Caco-2 (cell line): ENCODE measurements around the gene CLIC5. TPM values are rescaled to one million over a fixed set of nuclear protein-coding genes. Genes with fewer than 3 reads are reported as not detected.
A peak's percentile ranks its signal among the peaks of the same experiment; 100 is the strongest.

Experiments used
- BruUV-seq: library from RNA; stranded (reverse); fragments of 400-500 nt; replicated peaks from 2 replicates; lab custom pipeline; 2021; lab: Mats Ljungman, UMichigan
- CTCF ChIA-PET: fragments of 300-600 bp; sonication (Branson Sonifier 250); formaldehyde crosslinking; loops from one replicate; lab custom pipeline; 2022; ENCODE audit warnings: antibody characterized with exemption; lab: Charles Lee
- POLR2A ChIA-PET: fragments of 300-600 bp; sonication (Branson Sonifier 250); formaldehyde crosslinking; loops from one replicate; lab custom pipeline; 2022; ENCODE audit warnings: antibody characterized with exemption; lab: Charles Lee
- DNase-seq, 2 experiments: peaks; one replicate each; pipeline versions ENCODE4 v3.0.0 to v3.0.0-alpha.2; 2020 to 2022
- H3K27me3 ChIP-seq: replicated peaks from 2 replicates; pipeline ENCODE4 v1.6.0; 2011; ENCODE audit warnings: low read length; ENCODE audit not compliant: control insufficient read depth, insufficient read depth
- H3K36me3 ChIP-seq: 2 replicates; pipeline ENCODE4 v1.5.1; 2011; ENCODE audit warnings: low read length; ENCODE audit not compliant: control insufficient read depth, insufficient read depth
- H3K4me1 ChIP-seq: fragments of 250-450 bp; sonication (Bioruptor Pico); 2 replicates; pipeline ENCODE4 v1.5.1; 2020; ENCODE audit warnings: mild to moderate bottlenecking
- H3K4me3 ChIP-seq: 2 replicates; pipeline ENCODE4 v1.5.1; 2011; ENCODE audit warnings: low read depth, mild to moderate bottlenecking, control low read depth, low read length
- H3K9me3 ChIP-seq: fragments of 250-450 bp; sonication (Bioruptor Pico); 2 replicates; pipeline ENCODE4 v1.5.1; 2020; ENCODE audit warnings: mild to moderate bottlenecking, moderate library complexity
- H3K27ac Mint-ChIP-seq: one replicate; pipeline ENCODE4 v1.8.0; 2022; ENCODE audit warnings: mixed read lengths; ENCODE audit not compliant: unreplicated experiment
- H3K27me3 Mint-ChIP-seq: one replicate; pipeline ENCODE4 v1.8.0; 2022; ENCODE audit warnings: mixed read lengths; ENCODE audit not compliant: insufficient read depth, unreplicated experiment
- H3K36me3 Mint-ChIP-seq: one replicate; pipeline ENCODE4 v1.8.0; 2022; ENCODE audit warnings: mild to moderate bottlenecking, mixed read lengths; ENCODE audit not compliant: insufficient read depth, unreplicated experiment
- H3K4me1 Mint-ChIP-seq: one replicate; pipeline ENCODE4 v1.8.0; 2022; ENCODE audit warnings: low read depth, mixed read lengths; ENCODE audit not compliant: unreplicated experiment
- H3K4me3 Mint-ChIP-seq: one replicate; pipeline ENCODE4 v1.8.0; 2022; ENCODE audit warnings: mild to moderate bottlenecking, moderate library complexity, mixed read lengths; ENCODE audit not compliant: unreplicated experiment
- H3K9me3 Mint-ChIP-seq: one replicate; pipeline ENCODE4 v1.8.0; 2022; ENCODE audit warnings: mixed read lengths; ENCODE audit not compliant: unreplicated experiment
- intact Hi-C: fragments of 100-400 bp; cut with micrococcal nuclease; formaldehyde crosslinking; loops from one replicate; pipeline ENCODE4 v1.10.0; 2022; ENCODE audit not compliant: unreplicated experiment
- total RNA-seq: library from RNA; stranded (reverse); gene quantifications from 2 replicates; pipeline ENCODE4 v1.2.3, GENCODE V29; 2022
- TF ChIP-seq, protein P1 (sequence below), 2 experiments: fragments of 200-600 bp in 1 of 2; IDR thresholded peaks; 1 replicate in 1 of 2; 2 replicates in 1 of 2; pipeline versions ENCODE4 v1.5.1 to v1.8.0; 2011 to 2022; ENCODE audit warnings: antibody characterized with exemption in 1 of 2, control low read depth in 1 of 2, inconsistent platforms in 1 of 2, low read depth in 1 of 2, low read length in 1 of 2, mild to moderate bottlenecking in 1 of 2, moderate library complexity in 1 of 2; ENCODE audit not compliant: insufficient read depth in 1 of 2, severe bottlenecking in 1 of 2, unreplicated experiment in 1 of 2

The CLIC5 gene
- total RNA-seq, 1 experiment from 2014 or later: 15.1 TPM

DNA sequence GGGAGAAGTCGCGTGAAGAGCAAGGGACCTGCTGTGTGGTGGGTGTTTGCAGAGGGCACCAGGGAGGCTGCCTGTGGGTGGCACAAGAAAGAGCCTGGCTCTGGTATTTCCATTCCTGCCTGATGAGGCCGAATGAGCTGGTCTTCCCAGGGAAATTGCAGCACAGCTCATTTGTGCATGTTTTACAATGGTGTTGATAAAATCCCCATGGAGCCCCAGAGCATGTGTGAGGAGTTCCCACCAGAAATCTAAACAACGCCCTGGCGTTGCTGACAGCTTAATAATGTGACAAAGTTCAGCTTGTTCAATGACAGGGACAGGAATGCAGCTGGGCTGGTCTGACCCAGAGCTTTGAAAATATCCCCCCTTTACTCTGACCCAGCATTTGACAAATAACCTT is 135.5 kb downstream of the CLIC5 start:
- intact Hi-C loops: loop anchor here (1.0 to 2.0 kb wide), 3 partner anchors 37 to 71 kb away; no protein-coding TSS in a partner anchor
- Mint-ChIP-seq H3K4me3 (peak overlapping the region; percentile 50), H3K4me1 (peaks cover 23% of the 10 kb centered on the region), H3K9me3 (peaks cover 20% of the 10 kb centered on the region), H3K36me3 (no peaks in the 10 kb centered on the region), H3K27me3 (no peaks in the 10 kb centered on the region), H3K27ac (peak overlapping the region; percentile 96)
- TF ChIP-seq, protein P1, sequence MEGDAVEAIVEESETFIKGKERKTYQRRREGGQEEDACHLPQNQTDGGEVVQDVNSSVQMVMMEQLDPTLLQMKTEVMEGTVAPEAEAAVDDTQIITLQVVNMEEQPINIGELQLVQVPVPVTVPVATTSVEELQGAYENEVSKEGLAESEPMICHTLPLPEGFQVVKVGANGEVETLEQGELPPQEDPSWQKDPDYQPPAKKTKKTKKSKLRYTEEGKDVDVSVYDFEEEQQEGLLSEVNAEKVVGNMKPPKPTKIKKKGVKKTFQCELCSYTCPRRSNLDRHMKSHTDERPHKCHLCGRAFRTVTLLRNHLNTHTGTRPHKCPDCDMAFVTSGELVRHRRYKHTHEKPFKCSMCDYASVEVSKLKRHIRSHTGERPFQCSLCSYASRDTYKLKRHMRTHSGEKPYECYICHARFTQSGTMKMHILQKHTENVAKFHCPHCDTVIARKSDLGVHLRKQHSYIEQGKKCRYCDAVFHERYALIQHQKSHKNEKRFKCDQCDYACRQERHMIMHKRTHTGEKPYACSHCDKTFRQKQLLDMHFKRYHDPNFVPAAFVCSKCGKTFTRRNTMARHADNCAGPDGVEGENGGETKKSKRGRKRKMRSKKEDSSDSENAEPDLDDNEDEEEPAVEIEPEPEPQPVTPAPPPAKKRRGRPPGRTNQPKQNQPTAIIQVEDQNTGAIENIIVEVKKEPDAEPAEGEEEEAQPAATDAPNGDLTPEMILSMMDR (IDR thresholded peaks at IDR 0.05; ENCODE audit: insufficient read depth in 1 of 2, low read depth in 1 of 2, low read length in 1 of 2, severe bottlenecking in 1 of 2, unreplicated experiment in 1 of 2): peak in 1 of 2 experiments; percentile 35
- Histone ChIP-seq H3K9me3 (no peaks in the 10 kb centered on the region), H3K27me3 (no peaks in the 10 kb centered on the region), H3K4me3 (no peak overlapping the region), H3K36me3 (no peaks in the 10 kb centered on the region), H3K4me1 (peaks cover 41% of the 10 kb centered on the region)
- ChIA-PET POLR2A (interaction anchor here (0.7 to 1.5 kb wide), 3 partner anchors 36 to 502 kb away, joined by 3 to 9 read pairs (median 3); partner anchors contain the start of gene SUPT3H), CTCF (interaction anchor here (1.0 to 1.6 kb wide), 3 partner anchors 42 to 165 kb away, joined by 3 to 14 read pairs (median 3); no protein-coding TSS in a partner anchor)
- peak; percentile 88 to 93 for DNase-seq
- no TSS peak for BruUV-seq

GRCh38 chr6:45877970-45878590 is 137.6 kb downstream of the CLIC5 start:
- peaks cover 17% of the 10 kb centered on the region for H3K4me1 Mint-ChIP-seq
- H3K27ac Mint-ChIP-seq: peak overlapping the region; percentile 45
- Histone ChIP-seq H3K36me3 (no peaks in the 10 kb centered on the region), H3K4me3 (no peak overlapping the region), H3K4me1 (peaks cover 39% of the 10 kb centered on the region), H3K27me3 (no peaks in the 10 kb centered on the region), H3K9me3 (no peaks in the 10 kb centered on the region)
- no peak for DNase-seq
- H3K9me3 Mint-ChIP-seq: peaks cover 8% of the 10 kb centered on the region
- no peaks in the 10 kb centered on the region for H3K27me3 Mint-ChIP-seq
- POLR2A ChIA-PET: no interaction called here
- no peaks in the 10 kb centered on the region for H3K36me3 Mint-ChIP-seq
- TF ChIP-seq, protein P1 (IDR thresholded peaks at IDR 0.05; ENCODE audit: insufficient read depth in 1 of 2, low read depth in 1 of 2, low read length in 1 of 2, severe bottlenecking in 1 of 2, unreplicated experiment in 1 of 2): no peak
- no TSS peak for BruUV-seq
- CTCF ChIA-PET: no interaction called here
- no peak overlapping the region for H3K4me3 Mint-ChIP-seq
- intact Hi-C loops: no loop called here

- intact Hi-C loops: no loop called here
- no peak for DNase-seq
- TF ChIP-seq, protein P1 (IDR thresholded peaks at IDR 0.05; ENCODE audit: insufficient read depth in 1 of 2, low read depth in 1 of 2, low read length in 1 of 2, severe bottlenecking in 1 of 2, unreplicated experiment in 1 of 2): no peak
- H3K4me1 ChIP-seq: no peaks in the 10 kb centered on the region
- ChIA-PET CTCF (no interaction called here), POLR2A (no interaction called here)
- Mint-ChIP-seq H3K4me3 (no peak overlapping the region), H3K4me1 (no peaks in the 10 kb centered on the region), H3K27me3 (no peaks in the 10 kb centered on the region), H3K27ac (no peak overlapping the region), H3K36me3 (no peaks in the 10 kb centered on the region), H3K9me3 (no peaks in the 10 kb centered on the region)
- H3K36me3 ChIP-seq: no peaks in the 10 kb centered on the region
- BruUV-seq: no TSS peak
- no peaks in the 10 kb centered on the region for H3K9me3 ChIP-seq
- no peak overlapping the region for H3K4me3 ChIP-seq
- H3K27me3 ChIP-seq: no peaks in the 10 kb centered on the region
These were observed 142.8 kb downstream of the CLIC5 start for GRCh38 chr6:45872827-45873365.
